ENCODE results near the gene ADCY2. TPM values are rescaled to one million over a fixed set of nuclear protein-coding genes. Genes with fewer than 3 reads are reported as not detected.

ADCY2 gene
- total RNA-seq, 2 experiments from 2014 or later: not detected

GRCh38 chr5:7616897-7617296 lies 221.0 kb downstream of the ADCY2 start:
- H3K4me3 Mint-ChIP-seq: no peak overlapping the region
- intact Hi-C loops (cut with micrococcal nuclease): no loop called here
- POLR2A ChIA-PET: no interaction called here
- no peak for DNase-seq
- TF ChIP-seq CTCF (IDR thresholded peaks at IDR 0.05): no peak
- H3K27ac Mint-ChIP-seq: no peak overlapping the region
- no peaks in the 10 kb centered on the region for H3K9me3 Mint-ChIP-seq
- no peak for ATAC-seq
- CTCF ChIA-PET: no interaction called here
- no peaks in the 10 kb centered on the region for H3K4me1 Mint-ChIP-seq (ENCODE audit: low read depth)
- H3K36me3 Mint-ChIP-seq (ENCODE audit: low read depth): no peaks in the 10 kb centered on the region
- peaks cover 5% of the 10 kb centered on the region for H3K27me3 Mint-ChIP-seq

DNA sequence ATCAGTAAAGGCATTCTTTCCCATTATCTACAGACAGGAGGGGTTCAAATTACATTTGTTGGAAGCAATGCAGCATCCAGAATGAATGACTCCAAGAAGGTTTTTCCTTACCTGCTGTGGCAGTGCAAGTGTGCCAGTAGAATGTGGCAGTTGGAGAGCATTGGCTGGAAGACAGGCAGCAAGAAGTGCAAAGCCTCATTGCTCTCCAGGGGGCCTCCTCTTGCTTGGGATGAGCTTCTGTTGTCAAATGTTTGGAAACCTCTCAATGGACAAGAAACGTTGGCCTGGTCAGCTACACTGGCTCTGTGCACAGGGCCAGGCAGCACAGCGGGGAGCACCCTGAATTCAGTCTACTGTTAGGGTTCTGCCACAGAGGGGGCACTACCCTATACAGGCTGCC lies 226.6 kb downstream of the ADCY2 start:
- ChIA-PET POLR2A (interaction anchor here (0.9 kb wide), 1 partner anchor 673 kb away, joined by 3 read pairs; no protein-coding TSS in a partner anchor), CTCF (no interaction called here)
- no peak overlapping the region for H3K27ac Mint-ChIP-seq
- no peak for DNase-seq
- H3K36me3 Mint-ChIP-seq (ENCODE audit: low read depth): no peaks in the 10 kb centered on the region
- ATAC-seq: no peak
- intact Hi-C loops (cut with micrococcal nuclease): no loop called here
- no peaks in the 10 kb centered on the region for H3K4me1 Mint-ChIP-seq (ENCODE audit: low read depth)
- H3K9me3 Mint-ChIP-seq: no peaks in the 10 kb centered on the region
- no peak overlapping the region for H3K4me3 Mint-ChIP-seq
- H3K27me3 Mint-ChIP-seq: peaks cover 5% of the 10 kb centered on the region
- TF ChIP-seq CTCF (IDR thresholded peaks at IDR 0.05): no peak

- ChIA-PET CTCF (no interaction called here), POLR2A (no interaction called here)
- no peaks in the 10 kb centered on the region for H3K4me1 Mint-ChIP-seq (ENCODE audit: low read depth)
- no peak for TF ChIP-seq CTCF (IDR thresholded peaks at IDR 0.05)
- intact Hi-C loops (cut with micrococcal nuclease): no loop called here
- H3K36me3 Mint-ChIP-seq (ENCODE audit: low read depth): no peaks in the 10 kb centered on the region
- no peaks in the 10 kb centered on the region for H3K9me3 Mint-ChIP-seq
- H3K27me3 Mint-ChIP-seq: no peaks in the 10 kb centered on the region
- no peak overlapping the region for H3K4me3 Mint-ChIP-seq
- H3K27ac Mint-ChIP-seq: no peak overlapping the region
- no peak for ATAC-seq
- DNase-seq: no peak
Measured at GRCh38 chr5:7625740-7626139, 229.8 kb downstream of the ADCY2 start.

- Mint-ChIP-seq H3K36me3 (ENCODE audit: low read depth) (no peaks in the 10 kb centered on the region), H3K9me3 (no peaks in the 10 kb centered on the region), H3K27me3 (peaks cover 2% of the 10 kb centered on the region), H3K27ac (no peak overlapping the region), H3K4me1 (ENCODE audit: low read depth) (no peaks in the 10 kb centered on the region), H3K4me3 (no peak overlapping the region)
- no peak for DNase-seq
- TF ChIP-seq CTCF (IDR thresholded peaks at IDR 0.05): no peak
- ChIA-PET POLR2A (no interaction called here), CTCF (no interaction called here)
- intact Hi-C loops (cut with micrococcal nuclease): no loop called here
- ATAC-seq: no peak
Measured at GRCh38 chr5:7628248-7628647, 232.3 kb downstream of the ADCY2 start.

DNA sequence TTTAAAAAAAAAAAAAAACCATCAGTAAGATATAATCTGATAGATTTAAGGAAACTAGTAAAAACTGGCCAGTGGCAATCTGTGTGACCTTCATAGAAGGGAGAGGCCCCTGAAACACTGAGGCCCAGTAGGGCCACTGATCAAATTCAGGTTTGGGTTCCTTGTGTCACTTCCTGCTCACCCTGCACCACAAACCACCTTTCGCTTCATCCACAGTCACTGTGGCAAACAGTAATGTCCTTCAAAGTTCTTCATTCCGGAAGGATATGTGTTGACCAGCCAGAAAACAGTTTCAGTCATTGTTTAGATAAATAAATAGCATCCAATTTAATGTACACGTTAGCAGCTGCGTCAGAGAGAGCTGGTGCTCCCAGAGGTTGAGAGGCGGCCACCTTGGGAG lies 232.9 kb downstream of the ADCY2 start:
- H3K36me3 Mint-ChIP-seq (ENCODE audit: low read depth): no peaks in the 10 kb centered on the region
- CTCF ChIA-PET: no interaction called here
- no peak overlapping the region for H3K4me3 Mint-ChIP-seq
- POLR2A ChIA-PET: no interaction called here
- ATAC-seq (no peak), DNase-seq (no peak)
- H3K9me3 Mint-ChIP-seq: no peaks in the 10 kb centered on the region
- H3K27ac Mint-ChIP-seq: no peak overlapping the region
- no peaks in the 10 kb centered on the region for H3K4me1 Mint-ChIP-seq (ENCODE audit: low read depth)
- H3K27me3 Mint-ChIP-seq: peaks cover 2% of the 10 kb centered on the region
- intact Hi-C loops (cut with micrococcal nuclease): no loop called here
- no peak for TF ChIP-seq CTCF (IDR thresholded peaks at IDR 0.05)

All from activated CD8-positive, alpha-beta T cell treated with anti-CD3 and anti-CD28 coated beads for 36 hours (primary cell).